ENCODE measurements around the gene PEX11A.

- TF ChIP-seq ZNF8 (CRISPR knock-in tag; IDR thresholded peaks at IDR 0.05) (no peak), CSDC2 (CRISPR knock-in tag; IDR thresholded peaks at IDR 0.05) (no peak), ZFP30 (CRISPR knock-in tag; IDR thresholded peaks at IDR 0.05) (no peak), PATZ1 (CRISPR knock-in tag; IDR thresholded peaks at IDR 0.05; ENCODE audit: borderline replicate concordance) (no peak), ARNTL (CRISPR knock-in tag; IDR thresholded peaks at IDR 0.05; ENCODE audit: borderline replicate concordance, low read depth) (no peak)
Observed at GRCh38 chr15:89695198-89695597, 4.6 kb upstream of the PEX11A start.

Measured in SK-N-SH treated with all-trans-retinoic acid at 6 μM for 48 hours (cell line).